ENCODE results near the gene CNNM1.
A peak's percentile ranks its signal among the peaks of the same experiment; 100 is the strongest.

Gene CNNM1

DNA sequence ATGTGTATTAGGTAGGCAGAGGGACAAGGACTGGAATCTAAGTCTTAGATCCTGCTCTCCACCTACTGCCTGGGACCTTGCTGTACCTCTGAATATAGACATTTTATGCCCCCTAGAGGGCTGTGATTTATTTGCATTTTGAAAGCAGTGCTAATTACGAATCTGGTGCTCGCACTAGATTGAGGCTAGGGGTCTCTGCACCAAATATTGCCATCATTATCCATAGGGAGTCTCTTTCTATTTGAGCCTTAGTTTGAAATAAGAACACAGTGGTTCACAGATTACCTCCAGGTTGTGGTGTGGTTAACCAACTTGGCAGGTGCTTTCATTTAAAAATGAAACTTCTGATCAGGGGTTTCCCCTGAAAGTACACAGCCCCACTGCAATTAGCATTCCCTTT lies 41.8 kb downstream of the CNNM1 start:
- no peak for DNase-seq (ENCODE audit: low read depth)
- TF ChIP-seq, protein P1, sequence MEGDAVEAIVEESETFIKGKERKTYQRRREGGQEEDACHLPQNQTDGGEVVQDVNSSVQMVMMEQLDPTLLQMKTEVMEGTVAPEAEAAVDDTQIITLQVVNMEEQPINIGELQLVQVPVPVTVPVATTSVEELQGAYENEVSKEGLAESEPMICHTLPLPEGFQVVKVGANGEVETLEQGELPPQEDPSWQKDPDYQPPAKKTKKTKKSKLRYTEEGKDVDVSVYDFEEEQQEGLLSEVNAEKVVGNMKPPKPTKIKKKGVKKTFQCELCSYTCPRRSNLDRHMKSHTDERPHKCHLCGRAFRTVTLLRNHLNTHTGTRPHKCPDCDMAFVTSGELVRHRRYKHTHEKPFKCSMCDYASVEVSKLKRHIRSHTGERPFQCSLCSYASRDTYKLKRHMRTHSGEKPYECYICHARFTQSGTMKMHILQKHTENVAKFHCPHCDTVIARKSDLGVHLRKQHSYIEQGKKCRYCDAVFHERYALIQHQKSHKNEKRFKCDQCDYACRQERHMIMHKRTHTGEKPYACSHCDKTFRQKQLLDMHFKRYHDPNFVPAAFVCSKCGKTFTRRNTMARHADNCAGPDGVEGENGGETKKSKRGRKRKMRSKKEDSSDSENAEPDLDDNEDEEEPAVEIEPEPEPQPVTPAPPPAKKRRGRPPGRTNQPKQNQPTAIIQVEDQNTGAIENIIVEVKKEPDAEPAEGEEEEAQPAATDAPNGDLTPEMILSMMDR (IDR thresholded peaks at IDR 0.05; ENCODE audit: control insufficient read depth, insufficient read depth, low read depth, low read length, missing control alignments), result peak; percentile 43
- H3K4me3 ChIP-seq (ENCODE audit: control insufficient read depth, low read depth, low read length), result no peak overlapping the region

DNA sequence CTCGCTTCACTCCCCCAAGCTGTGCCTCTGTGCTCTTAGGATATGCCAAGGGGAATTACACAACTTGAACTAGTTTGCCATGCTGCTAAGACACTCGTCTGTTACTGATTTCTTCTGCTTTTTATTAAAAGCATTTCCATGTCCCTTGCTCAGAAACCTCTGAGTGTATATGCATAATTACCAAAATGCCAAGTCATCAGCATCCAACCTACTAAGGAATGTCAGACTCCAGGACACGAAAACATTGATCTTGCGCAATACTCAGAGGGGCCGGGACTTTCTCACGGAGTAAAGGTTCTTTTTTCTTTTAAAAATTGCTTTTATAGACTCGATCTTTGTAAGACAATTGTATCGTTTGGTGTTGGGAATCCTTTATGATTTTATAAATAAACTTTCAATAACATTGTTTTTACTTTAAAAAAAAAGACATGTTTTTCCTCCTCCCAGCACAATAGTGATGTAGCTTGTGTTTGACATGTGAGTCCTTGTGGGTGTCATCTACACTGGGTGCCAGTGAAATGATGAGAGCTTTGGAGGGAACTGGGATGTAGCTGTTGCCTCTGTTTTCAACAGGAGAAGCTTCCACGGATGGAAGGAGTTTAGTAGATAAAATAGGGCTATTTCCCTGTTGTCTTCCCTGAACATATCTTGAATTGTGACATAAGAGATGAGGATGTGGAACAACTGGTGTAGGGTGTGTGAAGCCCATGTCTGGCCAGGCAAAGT lies 43.6 kb downstream of the CNNM1 start:
- no peak overlapping the region for H3K4me3 ChIP-seq (ENCODE audit: control insufficient read depth, low read depth, low read length)
- DNase-seq (ENCODE audit: low read depth), result peak; percentile 64
- TF ChIP-seq, protein P1 (IDR thresholded peaks at IDR 0.05; ENCODE audit: control insufficient read depth, insufficient read depth, low read depth, low read length, missing control alignments), result no peak

DNA sequence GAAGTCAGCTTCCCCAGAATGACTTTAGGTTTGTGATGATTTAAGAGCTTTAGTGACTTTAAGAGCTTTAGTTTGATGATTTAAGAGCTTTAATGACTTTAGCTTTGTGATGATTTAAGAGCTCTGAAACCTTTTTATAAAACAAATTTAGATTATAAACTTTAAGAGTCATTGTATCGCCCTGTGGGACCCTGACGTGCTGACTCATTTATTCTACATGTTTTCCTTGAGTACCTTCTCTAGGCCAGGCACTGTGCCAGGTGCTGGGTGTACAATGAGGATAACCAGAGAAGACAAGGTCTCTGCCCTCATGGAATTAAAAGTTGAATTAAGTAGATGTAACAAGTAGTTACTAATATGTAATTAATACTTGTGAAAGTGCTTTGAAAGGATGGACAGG lies 45.4 kb downstream of the CNNM1 start:
- TF ChIP-seq, protein P1 (IDR thresholded peaks at IDR 0.05; ENCODE audit: control insufficient read depth, insufficient read depth, low read depth, low read length, missing control alignments), result no peak
- DNase-seq (ENCODE audit: low read depth), result no peak
- H3K4me3 ChIP-seq (ENCODE audit: control insufficient read depth, low read depth, low read length), result no peak overlapping the region

DNA sequence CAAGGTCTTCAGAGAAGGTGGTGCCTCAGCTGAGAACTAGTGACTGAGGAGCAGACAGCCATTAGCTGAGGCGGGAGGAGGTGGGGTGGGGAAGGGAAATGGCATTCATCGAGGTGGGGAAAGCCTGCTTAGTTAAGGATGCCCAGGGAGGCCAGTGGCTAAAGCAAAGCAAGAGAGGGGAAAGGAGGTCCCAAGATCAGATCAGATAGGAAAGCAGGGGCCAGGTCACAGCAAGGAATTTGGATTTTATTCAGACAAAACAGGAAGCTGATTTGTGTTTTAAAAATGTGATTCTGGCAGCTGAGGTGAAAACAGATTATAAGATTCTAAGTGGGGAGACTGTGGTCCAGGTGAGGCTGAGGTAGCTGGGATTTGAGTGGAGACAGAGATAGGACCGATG lies 45.8 kb downstream of the CNNM1 start:
- TF ChIP-seq, protein P1 (IDR thresholded peaks at IDR 0.05; ENCODE audit: control insufficient read depth, insufficient read depth, low read depth, low read length, missing control alignments), result no peak
- no peak for DNase-seq (ENCODE audit: low read depth)
- no peak overlapping the region for H3K4me3 ChIP-seq (ENCODE audit: control insufficient read depth, low read depth, low read length)

DNA sequence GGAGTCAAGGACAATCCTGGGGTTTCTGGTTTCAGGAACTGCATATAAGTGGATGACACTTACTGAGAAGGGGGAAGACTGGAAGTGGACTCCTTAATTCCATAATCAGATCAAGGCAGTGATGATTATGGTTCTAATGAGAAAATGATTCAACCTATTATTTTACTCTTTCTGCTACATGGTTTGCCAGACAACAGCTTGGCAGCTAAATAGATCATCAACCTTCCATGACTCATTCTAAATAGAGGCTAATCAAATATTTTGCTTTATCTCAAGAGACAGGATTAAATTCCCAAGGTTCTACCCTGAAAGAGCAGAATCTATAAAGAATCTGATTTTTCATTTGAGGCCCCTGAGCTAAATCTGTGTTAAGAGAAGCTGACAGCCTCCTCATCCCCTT lies 46.3 kb downstream of the CNNM1 start:
- DNase-seq (ENCODE audit: low read depth), result no peak
- H3K4me3 ChIP-seq (ENCODE audit: control insufficient read depth, low read depth, low read length), result no peak overlapping the region
- TF ChIP-seq, protein P1 (IDR thresholded peaks at IDR 0.05; ENCODE audit: control insufficient read depth, insufficient read depth, low read depth, low read length, missing control alignments), result no peak

DNA sequence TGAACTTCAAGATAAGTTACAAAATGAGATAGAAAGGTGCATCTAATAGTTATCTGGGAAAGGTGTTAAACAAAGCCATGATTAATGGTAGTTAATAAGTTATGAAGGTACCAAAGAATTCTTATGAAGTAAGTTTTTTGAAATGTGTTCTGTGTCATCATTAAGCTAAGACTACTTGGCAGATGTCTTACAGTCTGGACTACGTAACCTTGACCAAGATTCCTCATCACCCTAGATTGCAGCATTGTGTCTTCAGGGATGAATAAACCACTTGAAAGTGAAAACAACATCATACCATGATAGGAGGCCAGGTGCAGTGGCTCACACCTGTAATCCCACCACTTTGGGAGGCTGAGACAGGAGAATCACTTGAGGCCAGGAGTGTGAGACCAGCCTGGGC lies 53.0 kb downstream of the CNNM1 start:
- TF ChIP-seq, protein P1 (IDR thresholded peaks at IDR 0.05; ENCODE audit: control insufficient read depth, insufficient read depth, low read depth, low read length, missing control alignments), result no peak
- no peak overlapping the region for H3K4me3 ChIP-seq (ENCODE audit: control insufficient read depth, low read depth, low read length)
- DNase-seq (ENCODE audit: low read depth), result no peak

All from AG09309 (cell line).